ENCODE results near the gene DENND2C.

DENND2C gene

DNA sequence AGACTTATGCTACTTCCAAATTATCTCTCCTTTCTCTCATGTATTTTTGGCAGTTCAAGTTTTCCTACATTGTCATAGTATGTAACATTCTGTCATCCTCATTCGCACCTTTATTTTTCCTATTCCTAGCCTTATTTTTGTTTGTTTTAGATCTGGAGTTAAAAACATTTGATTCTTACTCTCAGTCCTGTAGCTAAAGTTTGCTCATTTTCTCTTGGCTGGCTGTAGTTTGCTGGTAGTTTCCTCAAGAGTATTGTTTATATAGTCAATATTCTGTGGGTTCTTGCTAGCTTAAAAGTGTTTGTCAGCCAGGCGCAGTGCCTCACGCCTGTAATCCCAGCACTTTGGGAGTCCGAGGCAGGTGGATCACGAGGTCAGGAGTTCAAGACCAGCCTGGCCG, 129.0 kb downstream of the DENND2C start:
- no peak for ATAC-seq
- no peak for DNase-seq

DNA sequence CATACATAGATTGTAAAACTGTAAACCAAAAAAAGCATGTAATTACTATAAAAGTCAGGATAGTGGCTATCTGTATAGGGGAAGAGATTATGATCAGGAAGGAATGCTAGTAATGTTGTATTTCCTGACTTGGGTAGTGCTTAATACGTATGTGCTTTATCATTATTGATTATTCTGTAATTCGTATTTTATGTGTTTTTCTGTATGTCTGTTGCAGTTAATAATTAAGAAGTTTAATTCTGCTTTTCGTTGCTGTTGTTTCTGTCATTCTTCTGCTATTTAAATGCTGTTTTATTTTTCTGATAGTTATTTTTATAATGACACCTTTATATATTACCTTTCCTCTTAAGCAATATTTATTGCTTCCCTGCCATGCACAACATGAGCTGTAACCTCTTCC, 129.6 kb downstream of the DENND2C start:
- no peak for DNase-seq
- ATAC-seq, result no peak

DNA sequence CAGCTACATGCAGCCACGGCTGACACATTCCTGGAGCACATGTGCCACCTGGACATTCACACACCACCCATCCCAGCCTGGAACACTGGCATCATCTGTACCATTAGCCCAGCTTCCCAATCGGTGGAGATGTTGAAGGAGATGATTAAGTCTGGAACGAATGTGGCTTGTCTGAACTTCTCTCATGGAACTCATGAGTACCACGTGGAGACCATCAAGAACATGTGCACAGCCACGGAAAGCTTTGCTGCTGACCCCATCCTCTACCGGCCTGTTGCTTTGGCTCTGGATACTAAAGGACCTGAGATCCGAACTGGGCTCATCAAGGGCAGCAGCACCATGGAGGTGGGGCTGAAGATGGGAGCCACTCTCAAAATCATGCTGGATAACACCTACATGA, 133.8 kb downstream of the DENND2C start:
- ATAC-seq, result no peak
- no peak for DNase-seq

DNA sequence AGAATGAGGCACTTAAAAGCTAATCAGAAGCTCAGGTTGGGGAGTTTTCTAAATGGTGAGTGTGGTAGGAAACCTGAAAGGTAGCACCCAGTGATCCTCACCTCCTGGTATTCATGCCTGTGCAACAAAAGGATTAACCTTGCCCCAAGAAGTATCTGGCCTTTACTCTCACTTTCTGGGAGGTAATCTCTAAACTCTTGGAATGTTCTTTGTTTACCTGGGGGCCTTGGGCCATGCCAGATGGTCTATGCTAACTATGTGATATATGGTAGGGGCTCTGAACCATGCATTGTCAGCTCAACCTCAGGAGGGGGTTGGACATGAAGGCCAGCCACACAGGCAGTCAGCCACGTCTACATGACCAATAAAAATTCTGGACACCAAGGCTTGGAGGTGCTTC, 134.4 kb downstream of the DENND2C start:
- DNase-seq, result no peak
- ATAC-seq, result no peak
